Ovary (tissue), 3 donors: Measurements from ENCODE around the gene UGT1A6.

Experiments
- CTCF ChIP-seq, 3 donors: fragments of 450-650 bp in 2 of 3; fragments of 200-600 bp in 1 of 3; IDR thresholded peaks; one replicate each; pipeline versions ENCODE4 v1.5.1 to v1.8.0; 2016 to 2022; ENCODE audit warnings: antibody characterized with exemption in 3 of 3, mild to moderate bottlenecking in 1 of 3
- POLR2A ChIP-seq: fragments of 450-650 bp; IDR thresholded peaks from one replicate; pipeline ENCODE4 v1.6.1; 2017; ENCODE audit warnings: antibody characterized with exemption, mild to moderate bottlenecking, moderate library complexity
- donor health status: DM: no; HTN: no; CAD: no.

- no peak for TF ChIP-seq CTCF (IDR thresholded peaks at IDR 0.05)
- TF ChIP-seq POLR2A = no peak
Observed at GRCh38 chr2:233803292-233803911, 110.7 kb downstream of the UGT1A6 start.
